ENCODE measurements around the gene LIPC.

The LIPC gene

DNA sequence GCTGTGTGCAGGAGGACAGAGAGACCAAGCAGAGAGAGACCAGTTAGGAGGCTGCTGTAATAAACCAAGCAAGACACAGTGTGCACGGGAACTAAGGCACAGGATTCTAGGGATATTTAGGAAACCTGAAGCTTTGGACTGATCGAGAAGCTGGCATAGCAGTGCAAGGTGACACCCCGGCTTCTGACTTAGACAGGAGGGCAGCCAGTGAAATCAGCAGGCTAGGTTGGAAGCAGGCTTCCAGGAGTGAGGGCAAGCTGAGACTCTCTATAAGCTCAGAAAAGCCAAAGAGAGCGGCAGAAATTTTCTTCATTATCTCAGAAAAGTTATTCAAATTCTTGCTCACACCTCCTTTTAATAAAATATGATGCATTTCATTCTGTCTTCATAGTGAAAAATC lies 104.6 kb downstream of the LIPC start (continued):
- TF ChIP-seq CSDC2 (CRISPR knock-in tag; IDR thresholded peaks at IDR 0.05) (no peak), ZFP30 (CRISPR knock-in tag; IDR thresholded peaks at IDR 0.05) (no peak), PPARA (CRISPR knock-in tag; IDR thresholded peaks at IDR 0.05; ENCODE audit: borderline replicate concordance) (no peak), ESRRG (CRISPR knock-in tag; IDR thresholded peaks at IDR 0.05) (no peak), ZNF8 (CRISPR knock-in tag; IDR thresholded peaks at IDR 0.05) (no peak), SNAI2 (CRISPR knock-in tag; IDR thresholded peaks at IDR 0.05) (no peak), ZC3H10 (CRISPR knock-in tag; IDR thresholded peaks at IDR 0.05) (no peak), ZNF565 (CRISPR knock-in tag; conservative IDR thresholded peaks at IDR 0.05; ENCODE audit: low read depth) (no peak), GLIS3 (CRISPR knock-in tag; IDR thresholded peaks at IDR 0.05) (no peak), RARB (CRISPR knock-in tag; IDR thresholded peaks at IDR 0.05) (no peak), ARNTL (CRISPR knock-in tag; IDR thresholded peaks at IDR 0.05; ENCODE audit: borderline replicate concordance, low read depth) (no peak)

DNA sequence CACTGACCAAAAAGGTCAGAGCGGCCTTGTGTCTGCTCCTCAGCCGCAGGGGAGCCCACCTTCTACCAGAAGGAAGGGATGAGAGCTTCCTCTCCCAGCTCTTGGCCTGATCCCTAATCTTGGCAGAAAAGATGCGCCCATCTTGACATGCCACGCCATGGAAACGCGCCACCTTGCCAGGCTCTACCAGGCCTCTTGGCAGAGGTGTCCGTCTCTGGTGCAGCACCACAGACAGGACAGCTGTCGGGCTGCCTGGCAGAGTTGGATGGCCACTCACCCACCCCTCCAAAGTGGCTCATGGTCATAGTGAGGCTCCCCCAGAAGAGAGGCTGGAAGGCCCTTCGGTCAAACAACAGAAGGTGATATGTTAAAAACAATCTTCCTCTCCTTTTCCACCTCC lies 105.2 kb downstream of the LIPC start:
- no peak for ATAC-seq
- TF ChIP-seq SNAI2 (CRISPR knock-in tag; IDR thresholded peaks at IDR 0.05) (no peak), OSR1 (CRISPR knock-in tag; IDR thresholded peaks at IDR 0.05) (no peak), RARB (CRISPR knock-in tag; IDR thresholded peaks at IDR 0.05) (no peak), ZNF70 (CRISPR knock-in tag; IDR thresholded peaks at IDR 0.05) (no peak), ZNF8 (CRISPR knock-in tag; IDR thresholded peaks at IDR 0.05) (no peak), GLIS3 (CRISPR knock-in tag; IDR thresholded peaks at IDR 0.05) (no peak), ESRRG (CRISPR knock-in tag; IDR thresholded peaks at IDR 0.05) (no peak), ZNF565 (CRISPR knock-in tag; conservative IDR thresholded peaks at IDR 0.05; ENCODE audit: low read depth) (no peak), ARNTL (CRISPR knock-in tag; IDR thresholded peaks at IDR 0.05; ENCODE audit: borderline replicate concordance, low read depth) (no peak)
- TF ChIP-seq, protein P1, sequence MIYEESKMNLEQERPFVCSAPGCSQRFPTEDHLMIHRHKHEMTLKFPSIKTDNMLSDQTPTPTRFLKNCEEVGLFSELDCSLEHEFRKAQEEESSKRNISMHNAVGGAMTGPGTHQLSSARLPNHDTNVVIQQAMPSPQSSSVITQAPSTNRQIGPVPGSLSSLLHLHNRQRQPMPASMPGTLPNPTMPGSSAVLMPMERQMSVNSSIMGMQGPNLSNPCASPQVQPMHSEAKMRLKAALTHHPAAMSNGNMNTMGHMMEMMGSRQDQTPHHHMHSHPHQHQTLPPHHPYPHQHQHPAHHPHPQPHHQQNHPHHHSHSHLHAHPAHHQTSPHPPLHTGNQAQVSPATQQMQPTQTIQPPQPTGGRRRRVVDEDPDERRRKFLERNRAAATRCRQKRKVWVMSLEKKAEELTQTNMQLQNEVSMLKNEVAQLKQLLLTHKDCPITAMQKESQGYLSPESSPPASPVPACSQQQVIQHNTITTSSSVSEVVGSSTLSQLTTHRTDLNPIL (CRISPR knock-in tag; IDR thresholded peaks at IDR 0.05; ENCODE audit: low read depth), result no peak
- TF ChIP-seq, protein P2, sequence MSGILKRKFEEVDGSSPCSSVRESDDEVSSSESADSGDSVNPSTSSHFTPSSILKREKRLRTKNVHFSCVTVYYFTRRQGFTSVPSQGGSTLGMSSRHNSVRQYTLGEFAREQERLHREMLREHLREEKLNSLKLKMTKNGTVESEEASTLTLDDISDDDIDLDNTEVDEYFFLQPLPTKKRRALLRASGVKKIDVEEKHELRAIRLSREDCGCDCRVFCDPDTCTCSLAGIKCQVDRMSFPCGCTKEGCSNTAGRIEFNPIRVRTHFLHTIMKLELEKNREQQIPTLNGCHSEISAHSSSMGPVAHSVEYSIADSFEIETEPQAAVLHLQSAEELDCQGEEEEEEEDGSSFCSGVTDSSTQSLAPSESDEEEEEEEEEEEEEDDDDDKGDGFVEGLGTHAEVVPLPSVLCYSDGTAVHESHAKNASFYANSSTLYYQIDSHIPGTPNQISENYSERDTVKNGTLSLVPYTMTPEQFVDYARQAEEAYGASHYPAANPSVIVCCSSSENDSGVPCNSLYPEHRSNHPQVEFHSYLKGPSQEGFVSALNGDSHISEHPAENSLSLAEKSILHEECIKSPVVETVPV (CRISPR knock-in tag; IDR thresholded peaks at IDR 0.05), result no peak
- TF ChIP-seq, protein P3, sequence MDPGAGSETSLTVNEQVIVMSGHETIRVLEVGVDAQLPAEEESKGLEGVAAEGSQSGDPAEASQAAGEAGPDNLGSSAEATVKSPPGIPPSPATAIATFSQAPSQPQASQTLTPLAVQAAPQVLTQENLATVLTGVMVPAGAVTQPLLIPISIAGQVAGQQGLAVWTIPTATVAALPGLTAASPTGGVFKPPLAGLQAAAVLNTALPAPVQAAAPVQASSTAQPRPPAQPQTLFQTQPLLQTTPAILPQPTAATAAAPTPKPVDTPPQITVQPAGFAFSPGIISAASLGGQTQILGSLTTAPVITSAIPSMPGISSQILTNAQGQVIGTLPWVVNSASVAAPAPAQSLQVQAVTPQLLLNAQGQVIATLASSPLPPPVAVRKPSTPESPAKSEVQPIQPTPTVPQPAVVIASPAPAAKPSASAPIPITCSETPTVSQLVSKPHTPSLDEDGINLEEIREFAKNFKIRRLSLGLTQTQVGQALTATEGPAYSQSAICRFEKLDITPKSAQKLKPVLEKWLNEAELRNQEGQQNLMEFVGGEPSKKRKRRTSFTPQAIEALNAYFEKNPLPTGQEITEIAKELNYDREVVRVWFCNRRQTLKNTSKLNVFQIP (CRISPR knock-in tag; IDR thresholded peaks at IDR 0.05; ENCODE audit: borderline replicate concordance, low read depth), result no peak
- TF ChIP-seq, protein P4, sequence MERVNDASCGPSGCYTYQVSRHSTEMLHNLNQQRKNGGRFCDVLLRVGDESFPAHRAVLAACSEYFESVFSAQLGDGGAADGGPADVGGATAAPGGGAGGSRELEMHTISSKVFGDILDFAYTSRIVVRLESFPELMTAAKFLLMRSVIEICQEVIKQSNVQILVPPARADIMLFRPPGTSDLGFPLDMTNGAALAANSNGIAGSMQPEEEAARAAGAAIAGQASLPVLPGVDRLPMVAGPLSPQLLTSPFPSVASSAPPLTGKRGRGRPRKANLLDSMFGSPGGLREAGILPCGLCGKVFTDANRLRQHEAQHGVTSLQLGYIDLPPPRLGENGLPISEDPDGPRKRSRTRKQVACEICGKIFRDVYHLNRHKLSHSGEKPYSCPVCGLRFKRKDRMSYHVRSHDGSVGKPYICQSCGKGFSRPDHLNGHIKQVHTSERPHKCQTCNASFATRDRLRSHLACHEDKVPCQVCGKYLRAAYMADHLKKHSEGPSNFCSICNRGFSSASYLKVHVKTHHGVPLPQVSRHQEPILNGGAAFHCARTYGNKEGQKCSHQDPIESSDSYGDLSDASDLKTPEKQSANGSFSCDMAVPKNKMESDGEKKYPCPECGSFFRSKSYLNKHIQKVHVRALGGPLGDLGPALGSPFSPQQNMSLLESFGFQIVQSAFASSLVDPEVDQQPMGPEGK (CRISPR knock-in tag; IDR thresholded peaks at IDR 0.05; ENCODE audit: borderline replicate concordance), result no peak

DNA sequence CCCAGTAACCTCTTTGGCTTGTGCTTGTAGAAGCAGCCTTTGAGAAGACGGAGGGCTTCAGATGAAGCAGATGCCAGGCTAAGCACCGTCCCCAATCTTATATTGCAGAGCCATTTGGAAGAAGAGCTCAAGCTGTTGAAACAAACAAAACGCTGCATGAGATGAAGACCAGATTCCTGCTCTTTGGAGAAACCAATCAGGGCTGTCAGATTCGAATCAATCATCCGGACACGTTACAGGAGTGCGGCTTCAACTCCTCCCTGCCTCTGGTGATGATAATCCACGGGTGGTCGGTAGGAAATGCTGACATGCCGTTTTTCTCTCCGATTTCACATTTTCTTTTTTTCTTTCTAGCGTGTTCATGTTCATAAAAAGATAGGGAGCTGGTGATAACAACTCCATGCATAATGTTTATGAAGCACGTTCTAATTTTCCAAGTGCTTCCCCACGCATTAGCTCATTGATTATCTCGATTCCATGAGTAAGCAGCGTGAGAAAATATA lies 106.5 kb downstream of the LIPC start:
- TF ChIP-seq, protein P2 (CRISPR knock-in tag; IDR thresholded peaks at IDR 0.05), result no peak
- no peak for TF ChIP-seq ARNTL (CRISPR knock-in tag; IDR thresholded peaks at IDR 0.05; ENCODE audit: borderline replicate concordance, low read depth)
- no peak for TF ChIP-seq ZC3H10 (CRISPR knock-in tag; IDR thresholded peaks at IDR 0.05)
- TF ChIP-seq ZFP30 (CRISPR knock-in tag; IDR thresholded peaks at IDR 0.05), result no peak
- TF ChIP-seq ZNF8 (CRISPR knock-in tag; IDR thresholded peaks at IDR 0.05), result no peak
- TF ChIP-seq, protein P4 (CRISPR knock-in tag; IDR thresholded peaks at IDR 0.05; ENCODE audit: borderline replicate concordance), result no peak
- TF ChIP-seq SNAI2 (CRISPR knock-in tag; IDR thresholded peaks at IDR 0.05), result no peak
- no peak for TF ChIP-seq ZNF565 (CRISPR knock-in tag; conservative IDR thresholded peaks at IDR 0.05; ENCODE audit: low read depth)
- TF ChIP-seq ZNF70 (CRISPR knock-in tag; IDR thresholded peaks at IDR 0.05), result no peak
- TF ChIP-seq OSR1 (CRISPR knock-in tag; IDR thresholded peaks at IDR 0.05), result no peak
- TF ChIP-seq, protein P3 (CRISPR knock-in tag; IDR thresholded peaks at IDR 0.05; ENCODE audit: borderline replicate concordance, low read depth), result no peak
- TF ChIP-seq, protein P1 (CRISPR knock-in tag; IDR thresholded peaks at IDR 0.05; ENCODE audit: low read depth), result no peak
- TF ChIP-seq, protein P5, sequence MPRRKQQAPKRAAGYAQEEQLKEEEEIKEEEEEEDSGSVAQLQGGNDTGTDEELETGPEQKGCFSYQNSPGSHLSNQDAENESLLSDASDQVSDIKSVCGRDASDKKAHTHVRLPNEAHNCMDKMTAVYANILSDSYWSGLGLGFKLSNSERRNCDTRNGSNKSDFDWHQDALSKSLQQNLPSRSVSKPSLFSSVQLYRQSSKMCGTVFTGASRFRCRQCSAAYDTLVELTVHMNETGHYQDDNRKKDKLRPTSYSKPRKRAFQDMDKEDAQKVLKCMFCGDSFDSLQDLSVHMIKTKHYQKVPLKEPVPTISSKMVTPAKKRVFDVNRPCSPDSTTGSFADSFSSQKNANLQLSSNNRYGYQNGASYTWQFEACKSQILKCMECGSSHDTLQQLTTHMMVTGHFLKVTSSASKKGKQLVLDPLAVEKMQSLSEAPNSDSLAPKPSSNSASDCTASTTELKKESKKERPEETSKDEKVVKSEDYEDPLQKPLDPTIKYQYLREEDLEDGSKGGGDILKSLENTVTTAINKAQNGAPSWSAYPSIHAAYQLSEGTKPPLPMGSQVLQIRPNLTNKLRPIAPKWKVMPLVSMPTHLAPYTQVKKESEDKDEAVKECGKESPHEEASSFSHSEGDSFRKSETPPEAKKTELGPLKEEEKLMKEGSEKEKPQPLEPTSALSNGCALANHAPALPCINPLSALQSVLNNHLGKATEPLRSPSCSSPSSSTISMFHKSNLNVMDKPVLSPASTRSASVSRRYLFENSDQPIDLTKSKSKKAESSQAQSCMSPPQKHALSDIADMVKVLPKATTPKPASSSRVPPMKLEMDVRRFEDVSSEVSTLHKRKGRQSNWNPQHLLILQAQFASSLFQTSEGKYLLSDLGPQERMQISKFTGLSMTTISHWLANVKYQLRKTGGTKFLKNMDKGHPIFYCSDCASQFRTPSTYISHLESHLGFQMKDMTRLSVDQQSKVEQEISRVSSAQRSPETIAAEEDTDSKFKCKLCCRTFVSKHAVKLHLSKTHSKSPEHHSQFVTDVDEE (CRISPR knock-in tag; IDR thresholded peaks at IDR 0.05), result no peak
- TF ChIP-seq BACH2 (CRISPR knock-in tag; IDR thresholded peaks at IDR 0.05; ENCODE audit: borderline replicate concordance), result no peak
- no peak for ATAC-seq

All from SK-N-SH treated with all-trans-retinoic acid at 6 μM for 48 hours (cell line).